AG08395 (cell line): ENCODE results near the gene FANCB.

ENCODE experiments used
- DNase-seq: peaks from one replicate; pipeline ENCODE4 v3.0.0; 2012; ENCODE audit warnings: mixed read lengths, low spot score

The FANCB gene

DNA sequence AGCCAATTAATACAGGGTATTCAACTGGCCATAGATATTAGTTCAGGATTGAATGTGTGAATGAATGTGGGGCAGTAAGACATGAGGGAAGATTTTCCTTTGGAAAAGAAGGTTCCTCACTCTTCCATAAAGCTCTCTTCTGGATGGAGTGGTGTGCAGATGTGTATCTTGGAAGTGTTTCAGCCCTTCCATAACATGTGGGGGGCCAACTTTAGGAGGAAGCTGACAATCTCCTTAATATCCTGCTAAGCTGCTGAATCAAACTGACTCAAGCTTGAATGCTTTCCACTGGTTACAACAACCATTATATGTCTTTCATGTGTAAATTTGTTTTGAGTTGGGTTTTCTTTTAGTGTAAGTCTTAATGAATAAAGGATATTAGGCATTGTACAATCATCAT is 40.3 kb downstream of the FANCB start:
- peak; percentile 3 for DNase-seq

DNA sequence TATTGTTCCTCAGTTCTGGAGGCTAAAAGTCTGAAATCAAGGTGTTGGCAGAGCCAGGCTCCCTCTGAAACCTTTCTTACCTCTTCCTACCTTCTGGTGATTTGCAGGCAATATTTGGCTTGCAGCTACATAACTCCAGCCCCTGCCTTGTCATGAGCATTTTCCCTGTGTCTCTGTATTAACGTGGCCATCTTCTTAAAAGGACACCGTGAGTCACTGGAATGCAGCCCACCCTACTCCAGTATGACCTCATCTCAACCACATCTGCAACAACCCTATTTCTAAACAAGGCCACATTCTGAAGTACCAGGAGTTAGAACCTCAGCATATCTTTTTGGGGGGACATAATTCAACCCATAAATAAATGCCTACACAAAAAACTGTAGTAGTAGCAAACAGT is 40.7 kb downstream of the FANCB start:
- peak; percentile 28 for DNase-seq

DNA sequence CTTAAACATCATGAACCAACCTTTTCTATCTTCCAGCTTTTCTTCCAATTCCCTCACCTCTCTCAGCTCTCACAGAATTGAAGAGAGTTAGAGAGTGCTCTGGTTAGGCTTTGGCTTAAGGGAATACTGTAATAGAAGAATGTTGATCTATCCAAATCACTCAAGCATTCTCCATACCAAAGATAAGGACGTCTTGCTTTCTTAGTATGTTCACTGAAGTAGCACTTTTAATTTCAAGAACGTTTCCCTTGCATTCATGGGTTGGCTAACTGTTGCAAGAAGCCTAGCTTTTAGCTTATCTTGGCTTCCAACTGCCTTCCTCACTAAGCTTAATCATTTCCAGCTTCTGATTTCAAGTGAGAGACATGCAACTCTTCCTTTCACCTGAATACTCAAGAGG is 43.2 kb downstream of the FANCB start:
- no peak for DNase-seq

DNA sequence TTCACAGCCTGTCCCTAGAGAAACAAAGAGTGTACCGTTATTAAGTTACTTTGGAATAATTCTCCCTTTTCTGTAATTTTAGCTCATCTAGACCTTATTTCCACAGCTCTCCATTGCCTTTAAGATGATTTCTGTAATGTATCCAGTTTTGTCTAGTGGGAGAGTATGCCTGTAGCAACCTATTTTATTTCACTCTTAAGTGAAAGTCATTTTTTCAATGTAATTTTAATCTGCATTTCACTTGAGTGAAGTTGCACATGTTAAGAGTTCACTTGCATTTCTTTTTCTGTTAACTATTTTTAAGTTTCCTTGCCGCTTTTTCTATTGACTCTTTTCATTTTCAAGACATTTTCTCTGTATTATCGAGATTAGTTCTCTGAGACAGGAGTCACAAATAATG is 46.5 kb downstream of the FANCB start:
- no peak for DNase-seq

DNA sequence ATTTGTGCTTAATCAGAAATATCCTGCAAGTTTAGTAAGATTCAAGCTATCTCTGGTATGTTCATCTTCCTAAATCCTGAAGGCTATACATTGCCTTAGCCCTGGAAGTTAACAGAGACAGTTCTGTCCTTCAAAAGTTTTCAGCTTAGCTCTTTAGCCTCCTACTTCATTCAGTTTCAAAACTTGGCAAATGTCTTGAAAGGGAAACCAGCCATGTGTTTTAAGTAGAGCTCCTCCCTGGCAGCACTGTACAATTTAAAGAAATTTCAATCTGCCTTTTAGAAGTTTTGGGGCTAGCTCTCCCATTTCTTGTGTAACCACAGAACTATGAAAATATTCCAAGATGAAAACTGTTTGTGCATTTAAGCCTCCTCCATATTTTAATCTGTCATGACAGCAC is 47.0 kb downstream of the FANCB start:
- no peak for DNase-seq

DNA sequence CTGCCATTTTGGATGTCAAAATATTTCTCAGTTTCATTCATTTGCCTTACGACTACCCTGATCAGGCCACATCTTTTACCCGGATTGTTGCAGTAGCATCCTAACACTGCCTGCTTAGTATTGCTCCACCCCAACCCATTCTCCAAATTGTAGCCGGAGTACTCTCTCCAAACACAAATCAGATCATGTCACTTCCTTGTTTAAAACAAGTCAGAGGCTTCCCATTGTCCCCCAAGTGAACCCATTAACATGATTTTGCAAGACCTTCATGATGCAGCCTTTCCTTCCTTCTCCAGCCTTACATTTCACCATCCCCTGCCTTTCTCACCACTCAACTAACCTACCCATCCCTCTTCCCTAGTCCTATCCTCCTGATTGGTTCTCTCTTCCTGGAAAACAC is 53.1 kb downstream of the FANCB start:
- no peak for DNase-seq

DNA sequence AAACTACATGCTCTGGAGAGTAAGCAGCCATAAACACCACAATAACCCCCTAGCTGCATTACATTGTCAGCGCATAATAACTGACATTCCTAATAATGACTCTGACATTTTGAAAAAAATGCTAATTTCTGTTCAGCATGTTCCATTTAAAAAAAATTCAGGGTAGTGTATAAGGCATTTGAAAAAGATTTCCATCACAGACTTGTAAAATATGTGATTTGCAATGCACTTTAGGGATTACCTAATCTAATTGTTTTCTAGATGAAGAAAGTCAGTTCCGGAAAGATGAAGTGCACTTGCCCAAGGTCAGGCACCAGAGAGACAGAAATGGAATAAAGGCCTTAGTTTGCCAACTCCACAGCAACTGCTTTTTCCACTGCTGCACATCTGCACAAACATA is 55.3 kb downstream of the FANCB start:
- DNase-seq, result no peak

DNA sequence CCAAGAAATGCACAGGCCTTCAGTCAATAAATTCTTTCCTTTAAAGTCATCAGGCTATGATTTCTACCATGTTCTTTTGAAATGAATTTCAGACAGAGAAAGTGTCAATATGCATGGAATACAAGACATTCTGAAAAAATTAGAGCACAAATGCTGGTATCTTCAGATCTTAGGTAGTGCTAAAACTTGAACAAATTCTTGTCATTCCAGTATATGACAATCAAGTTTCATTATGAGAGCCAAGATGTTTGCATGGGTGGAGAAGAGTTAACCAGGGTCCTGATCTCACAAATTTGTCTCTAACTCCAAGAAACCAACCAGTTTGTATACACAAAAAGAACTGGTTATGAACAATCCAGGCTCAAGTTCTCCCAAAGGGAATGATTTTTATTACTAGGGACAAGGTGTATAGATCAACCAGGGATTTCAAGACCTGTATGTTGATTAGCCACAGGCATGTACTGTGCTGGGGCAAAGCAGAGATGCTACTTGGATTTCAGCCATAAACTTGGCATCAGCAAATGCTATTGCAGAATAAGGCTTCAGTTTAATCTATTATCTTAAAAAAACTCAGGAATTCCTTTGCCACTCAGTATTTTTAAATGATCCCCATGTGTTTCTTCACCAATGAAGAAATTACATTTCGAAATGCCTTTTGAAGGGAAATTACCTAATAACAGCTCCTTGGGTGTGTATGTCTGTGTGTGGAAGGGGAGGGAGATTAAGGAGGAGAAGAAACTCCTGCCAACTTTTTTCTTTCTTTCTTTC is 69.7 kb downstream of the FANCB start:
- DNase-seq, result peak; percentile 26

DNA sequence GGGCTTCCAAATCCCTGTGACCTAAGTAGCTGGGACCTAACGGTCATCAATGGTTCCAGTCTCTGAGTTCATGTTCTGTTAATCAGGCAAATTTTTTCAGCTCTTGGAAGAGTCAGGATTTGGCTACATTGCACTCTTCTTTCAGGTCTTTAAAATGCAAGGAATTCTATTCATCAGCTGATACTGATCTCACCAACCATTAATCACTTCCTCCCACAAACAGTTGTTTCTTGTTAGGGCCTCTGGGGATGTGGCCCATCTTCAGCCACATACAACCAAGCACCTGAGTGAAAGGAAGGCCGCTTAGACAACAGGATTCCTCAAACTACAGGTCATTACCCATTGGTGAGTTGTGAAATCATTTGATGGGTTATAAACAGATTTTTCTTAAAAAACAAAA is 71.7 kb downstream of the FANCB start:
- peak; percentile 41 for DNase-seq

DNA sequence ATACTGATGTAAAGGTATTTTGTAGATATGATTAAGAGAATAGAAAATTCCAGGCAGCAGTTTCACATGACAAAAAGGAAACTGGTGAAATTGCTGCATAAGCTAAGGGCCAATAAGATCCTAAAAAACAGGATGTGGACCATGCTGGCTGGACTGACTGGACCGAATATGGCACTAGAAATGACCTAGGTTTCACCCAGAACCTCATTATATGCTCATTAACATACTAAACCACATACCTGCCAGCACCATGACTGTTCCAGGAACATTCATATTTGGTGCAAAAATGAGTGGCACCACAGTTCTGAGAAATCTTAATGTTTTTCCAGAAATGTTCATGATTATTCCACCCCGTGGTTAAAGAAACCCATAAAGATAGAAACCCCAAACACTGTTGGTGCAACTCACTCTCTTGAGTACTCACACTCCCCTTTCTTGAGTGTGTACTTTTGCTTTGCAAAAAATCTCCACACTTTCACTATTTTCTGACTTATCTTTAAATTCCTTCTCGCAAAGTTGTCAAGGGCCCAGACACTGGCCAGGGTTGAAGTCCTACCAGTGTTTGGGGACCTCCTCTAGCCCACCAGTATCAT is 74.0 kb downstream of the FANCB start:
- DNase-seq, result no peak
